Panc1 (cell line): ENCODE measurements around the gene ATRN. TPM values are rescaled to one million over a fixed set of nuclear protein-coding genes. Genes with fewer than 3 reads are reported as not detected.

Experiments used
- ATAC-seq: fragments of 200-7000 bp; cut with Tn5 transposase; 2 replicates; pipeline ENCODE4 v1.9.1; 2020; ENCODE audit warnings: mild to moderate bottlenecking, moderate library complexity
- BruUV-seq: library from RNA; stranded (reverse); fragments of 400-500 nt; replicated peaks from 2 replicates; lab custom pipeline; 2021; lab: Mats Ljungman, UMichigan
- CTCF ChIA-PET: fragments of 300-600 bp; sonication (Branson Sonifier 250); formaldehyde crosslinking; loops from one replicate; lab custom pipeline; 2022; ENCODE audit warnings: antibody characterized with exemption; lab: Charles Lee
- POLR2A ChIA-PET: fragments of 300-600 bp; sonication (Branson Sonifier 250); formaldehyde crosslinking; loops from one replicate; lab custom pipeline; 2022; ENCODE audit warnings: antibody characterized with exemption; lab: Charles Lee
- DNase-seq: peaks from one replicate; pipeline ENCODE4 v3.0.0-alpha.2; 2010; ENCODE audit warnings: low read depth, low spot score
- H3K27ac ChIP-seq: 2 replicates; pipeline ENCODE4 v1.5.1; 2011; ENCODE audit warnings: mild to moderate bottlenecking, low read length, inconsistent platforms
- H3K27me3 ChIP-seq: fragments of 200-500 bp; sonication (Bioruptor generic); 2 replicates; pipeline ENCODE4 v1.6.0; 2014; ENCODE audit warnings: low read length, inconsistent platforms; ENCODE audit not compliant: control insufficient read depth, insufficient read depth
- H3K36me3 ChIP-seq: fragments of 200-500 bp; sonication (Bioruptor generic); 2 replicates; pipeline ENCODE4 v1.5.1; 2014; ENCODE audit warnings: inconsistent platforms, mild to moderate bottlenecking, low read length, moderate library complexity; ENCODE audit not compliant: control insufficient read depth, insufficient read depth
- H3K4me1 ChIP-seq: 2 replicates; pipeline ENCODE4 v1.5.1; 2011; ENCODE audit warnings: inconsistent platforms, mild to moderate bottlenecking, low read length, moderate library complexity; ENCODE audit not compliant: control insufficient read depth, insufficient read depth
- H3K4me3 ChIP-seq, 2 experiments: 2 replicates each; pipeline ENCODE4 v1.5.1; 2011 to 2012; ENCODE audit warnings: low read depth in 2 of 2, low read length in 2 of 2, mild to moderate bottlenecking in 2 of 2, inconsistent platforms in 1 of 2, moderate library complexity in 1 of 2
- H3K9me3 ChIP-seq: fragments of 200-500 bp; sonication (Bioruptor generic); 2 replicates; pipeline ENCODE4 v1.5.1; 2014; ENCODE audit warnings: low read depth, mild to moderate bottlenecking, inconsistent platforms, low read length, moderate library complexity; ENCODE audit not compliant: control insufficient read depth, insufficient read depth
- CTCF ChIP-seq: fragments of 450-650 bp; IDR thresholded peaks from 2 replicates; pipeline ENCODE4 v1.5.1; 2017; ENCODE audit warnings: mild to moderate bottlenecking
- POLR2AphosphoS5 ChIP-seq: IDR thresholded peaks from 2 replicates; pipeline ENCODE4 v1.6.1; 2012; ENCODE audit warnings: mild to moderate bottlenecking, low read depth, low read length, moderate library complexity
- REST ChIP-seq, 2 experiments: IDR thresholded peaks; 2 replicates each; pipeline ENCODE4 v1.6.1; 2011 to 2012; ENCODE audit warnings: low read depth in 2 of 2, control low read depth in 1 of 2, low read length in 1 of 2, mild to moderate bottlenecking in 1 of 2, moderate library complexity in 1 of 2; ENCODE audit not compliant: insufficient read depth in 1 of 2
- SIN3A ChIP-seq: IDR thresholded peaks from 2 replicates; pipeline ENCODE4 v1.6.1; 2012; ENCODE audit warnings: low read depth, mild to moderate bottlenecking, low read length, moderate library complexity, borderline replicate concordance; ENCODE audit not compliant: insufficient read depth
- TCF7L2 ChIP-seq: IDR thresholded peaks from 2 replicates; pipeline ENCODE4 v1.6.1; 2011; ENCODE audit warnings: mild to moderate bottlenecking, low read depth, low read length, inconsistent platforms
- in situ Hi-C: cut with HindIII; loops from 2 replicates; pipeline ENCODE4 v1.10.0; 2016; ENCODE audit warnings: low sequenced_read_pairs, low pct_unique_long_range_greater_than_20kb
- intact Hi-C: fragments of 100-400 bp; cut with micrococcal nuclease; formaldehyde crosslinking; loops from one replicate; pipeline ENCODE4 v1.10.0; 2022; ENCODE audit not compliant: unreplicated experiment
- total RNA-seq: library from RNA; stranded (reverse); gene quantifications from one replicate; pipeline ENCODE4 v1.2.1, GENCODE V29; 2021; ENCODE audit not compliant: unreplicated experiment

ATRN gene
- total RNA-seq, 1 experiment from 2014 or later = 33.8 TPM

GRCh38 chr20:3648951-3649350 is 178.1 kb downstream of the ATRN start:
- no peak for ATAC-seq
- CTCF ChIA-PET = no interaction called here
- H3K4me3 ChIP-seq = no peak overlapping the region
- H3K27me3 ChIP-seq = no peaks in the 10 kb centered on the region
- H3K9me3 ChIP-seq = no peaks in the 10 kb centered on the region
- H3K36me3 ChIP-seq = no peaks in the 10 kb centered on the region
- BruUV-seq = no TSS peak
- H3K27ac ChIP-seq = no peak overlapping the region
- no peak for DNase-seq
- POLR2A ChIA-PET = no interaction called here
- in situ Hi-C loops = no loop called here
- TF ChIP-seq CTCF (no peak), REST (IDR thresholded peaks at IDR 0.05; ENCODE audit: insufficient read depth in 1 of 2, low read depth in 2 of 2, low read length in 1 of 2) (no peak), TCF7L2 (no peak), POLR2AphosphoS5 (no peak), SIN3A (no peak)
- intact Hi-C loops = no loop called here
- H3K4me1 ChIP-seq = no peaks in the 10 kb centered on the region

GRCh38 chr20:3651204-3651962 is 180.6 kb downstream of the ATRN start:
- H3K9me3 ChIP-seq = no peaks in the 10 kb centered on the region
- no peak overlapping the region for H3K27ac ChIP-seq
- ATAC-seq = 0 out of 2 replicates have a peak, but pooled peaks have one; percentile 25
- in situ Hi-C loops (no loop called here), intact Hi-C loops (no loop called here)
- no peaks in the 10 kb centered on the region for H3K27me3 ChIP-seq
- BruUV-seq = no TSS peak
- TF ChIP-seq REST (IDR thresholded peaks at IDR 0.05; ENCODE audit: insufficient read depth in 1 of 2, low read depth in 2 of 2, low read length in 1 of 2) (no peak), POLR2AphosphoS5 (no peak), CTCF (no peak), SIN3A (no peak), TCF7L2 (no peak)
- no peaks in the 10 kb centered on the region for H3K36me3 ChIP-seq
- DNase-seq = no peak
- ChIA-PET CTCF (no interaction called here), POLR2A (no interaction called here)
- H3K4me3 ChIP-seq = no peak overlapping the region
- H3K4me1 ChIP-seq = no peaks in the 10 kb centered on the region
